ENCODE data around the gene SMAD6. TPM values are rescaled to one million over a fixed set of nuclear protein-coding genes. Genes with fewer than 3 reads are reported as not detected.

SMAD6 gene
- total RNA-seq, 1 experiment from 2014 or later, result 6.6 TPM

DNA sequence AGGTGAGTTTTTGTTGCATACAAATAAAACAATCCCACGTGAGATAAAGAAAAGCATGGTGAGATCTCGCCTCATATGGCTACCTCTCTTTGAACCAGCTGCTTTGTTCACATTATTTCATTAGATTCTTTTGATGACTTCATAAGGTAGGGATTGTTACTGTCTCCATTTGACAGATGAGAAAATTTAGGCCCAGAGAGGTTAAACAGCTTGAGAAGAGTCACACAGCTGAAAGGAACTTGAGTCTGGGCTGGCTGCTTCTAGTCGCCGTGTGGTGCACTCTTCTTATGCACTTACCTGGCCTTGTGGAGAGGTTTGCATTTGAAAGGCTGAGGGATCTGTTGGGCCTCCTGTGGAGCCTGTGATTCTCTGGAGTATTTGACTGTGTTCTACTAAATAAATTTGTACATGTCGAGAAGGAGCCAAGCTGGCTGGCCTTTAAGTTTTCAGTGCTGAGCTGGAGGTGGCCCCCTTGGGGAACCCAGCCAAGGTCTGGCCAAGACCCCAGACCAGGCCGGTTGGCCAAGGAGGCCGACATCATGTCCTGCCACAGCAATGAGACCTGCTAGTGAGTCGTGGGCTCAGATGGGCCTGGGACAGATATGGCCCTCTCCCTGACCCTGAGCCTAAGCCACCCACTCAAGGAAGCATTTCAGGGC is 125.1 kb downstream of the SMAD6 start:
- TF ChIP-seq ZNF274 (IDR thresholded peaks at IDR 0.05; ENCODE audit: low read depth, low read length) (no peak), SRF (IDR thresholded peaks at IDR 0.05; ENCODE audit: low read depth) (no peak), TCF7L2 (IDR thresholded peaks at IDR 0.05; ENCODE audit: borderline replicate concordance, extremely low read depth, insufficient read depth, insufficient read length) (no peak), SP1 (IDR thresholded peaks at IDR 0.05; ENCODE audit: low read depth) (no peak), POLR2A (IDR thresholded peaks at IDR 0.05; ENCODE audit: borderline replicate concordance, extremely low read depth, insufficient read depth, insufficient read length) (no peak), ELF1 (IDR thresholded peaks at IDR 0.05; ENCODE audit: borderline replicate concordance, low read depth) (no peak), FOSL1 (IDR thresholded peaks at IDR 0.05; ENCODE audit: low read depth) (no peak), CEBPB (IDR thresholded peaks at IDR 0.05; ENCODE audit: low read depth) (no peak)
- TF ChIP-seq, protein P1, sequence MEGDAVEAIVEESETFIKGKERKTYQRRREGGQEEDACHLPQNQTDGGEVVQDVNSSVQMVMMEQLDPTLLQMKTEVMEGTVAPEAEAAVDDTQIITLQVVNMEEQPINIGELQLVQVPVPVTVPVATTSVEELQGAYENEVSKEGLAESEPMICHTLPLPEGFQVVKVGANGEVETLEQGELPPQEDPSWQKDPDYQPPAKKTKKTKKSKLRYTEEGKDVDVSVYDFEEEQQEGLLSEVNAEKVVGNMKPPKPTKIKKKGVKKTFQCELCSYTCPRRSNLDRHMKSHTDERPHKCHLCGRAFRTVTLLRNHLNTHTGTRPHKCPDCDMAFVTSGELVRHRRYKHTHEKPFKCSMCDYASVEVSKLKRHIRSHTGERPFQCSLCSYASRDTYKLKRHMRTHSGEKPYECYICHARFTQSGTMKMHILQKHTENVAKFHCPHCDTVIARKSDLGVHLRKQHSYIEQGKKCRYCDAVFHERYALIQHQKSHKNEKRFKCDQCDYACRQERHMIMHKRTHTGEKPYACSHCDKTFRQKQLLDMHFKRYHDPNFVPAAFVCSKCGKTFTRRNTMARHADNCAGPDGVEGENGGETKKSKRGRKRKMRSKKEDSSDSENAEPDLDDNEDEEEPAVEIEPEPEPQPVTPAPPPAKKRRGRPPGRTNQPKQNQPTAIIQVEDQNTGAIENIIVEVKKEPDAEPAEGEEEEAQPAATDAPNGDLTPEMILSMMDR (IDR thresholded peaks at IDR 0.05 in 2 of 3, conservative IDR thresholded peaks at IDR 0.05 in 1 of 3; ENCODE audit: borderline replicate concordance in 1 of 3, insufficient read depth in 1 of 3, low read depth in 2 of 3, low read length in 2 of 3), result no peak
- Histone ChIP-seq H3K9ac (ENCODE audit: low read length) (no peak overlapping the region), H3K9me3 (ENCODE audit: control insufficient read depth in 1 of 2, insufficient read depth in 1 of 2, low read depth in 1 of 2, low read length in 2 of 2) (no peaks in the 10 kb centered on the region), H3K9me2 (ENCODE audit: insufficient read depth) (no peaks in the 10 kb centered on the region), H4K20me1 (ENCODE audit: insufficient read depth) (no peaks in the 10 kb centered on the region), H3K27ac (ENCODE audit: low read depth, low read length) (no peak overlapping the region), H2AFZ (ENCODE audit: low read depth, low read length, poor library complexity, severe bottlenecking) (no peak overlapping the region), H3K4me1 (ENCODE audit: control insufficient read depth in 1 of 2, insufficient read depth in 2 of 2, low read length in 2 of 2) (peaks cover 0 to 17% of the 10 kb centered on the region in 2 experiments; a peak in 1 of 4 replicates), H3K27me3 (ENCODE audit: insufficient read depth, low read length) (no peaks in the 10 kb centered on the region), H3K4me2 (ENCODE audit: low read length) (no peak overlapping the region), H3K4me3 (replicated peaks in 1 of 2; ENCODE audit: low read depth in 1 of 2, low read length in 2 of 2) (no peak overlapping the region), H3K36me3 (ENCODE audit: control insufficient read depth in 1 of 2, insufficient read depth in 2 of 2, low read length in 2 of 2) (no peaks in the 10 kb centered on the region), H3K79me2 (ENCODE audit: insufficient read depth, low read length) (no peaks in the 10 kb centered on the region)
- ATAC-seq, result no peak
- intact Hi-C loops (cut with micrococcal nuclease), result no loop called here
- BruUV-seq (replicated peaks), result no TSS peak
- POLR2A ChIA-PET, result no interaction called here
- CTCF ChIA-PET, result interaction anchor here (0.9 kb wide), 1 partner anchor 16 kb away, joined by 3 read pairs; no protein-coding TSS in a partner anchor
- RAD21 ChIA-PET (ENCODE audit: low non-redundant PET in 1 of 2, low total read pairs in 2 of 2, uncharacterized antibody in 2 of 2, unreplicated experiment in 2 of 2), result no interaction called here
- DNase-seq (ENCODE audit: low read depth, low spot score), result no peak

Measured in HCT116 (cell line).